GM12878 (cell line): ENCODE data around the gene SLC1A6. TPM values are rescaled to one million over a fixed set of nuclear protein-coding genes. Genes with fewer than 3 reads are reported as not detected.

ENCODE experiments used
- ATAC-seq: fragments of 200-7000 bp; cut with Tn5 transposase; 3 replicates; pipeline ENCODE4 v1.9.1; 2020; ENCODE audit warnings: mild to moderate bottlenecking, moderate library complexity
- BruUV-seq: library from RNA; stranded (reverse); fragments of 400-500 nt; replicated peaks from 2 replicates; lab custom pipeline; 2021; lab: Mats Ljungman, UMichigan
- CTCF ChIA-PET: fragments of 300-600 bp; sonication (Branson Sonifier 250); formaldehyde crosslinking; extraction: SDS; loops from one replicate; lab custom pipeline; 2021; ENCODE audit warnings: inconsistent platforms; lab: Yijun Ruan, JAX
- POLR2A ChIA-PET: fragments of 350-600 bp; formaldehyde crosslinking; extraction: SDS; loops from one replicate; lab custom pipeline; 2021; ENCODE audit warnings: inconsistent platforms; lab: Charles Lee
- RAD21 ChIA-PET: fragments of 300-600 bp; sonication (Branson Sonifier 250); formaldehyde crosslinking; loops from one replicate; lab custom pipeline; 2023; ENCODE audit warnings: antibody characterized with exemption; ENCODE audit not compliant: unreplicated experiment; lab: Charles Lee
- SMC1A ChIA-PET: fragments of 300-600 bp; sonication (Branson Sonifier 250); formaldehyde crosslinking; loops from one replicate; lab custom pipeline; 2023; ENCODE audit not compliant: unreplicated experiment, uncharacterized antibody; lab: Charles Lee
- DNase-seq: peaks from one replicate; pipeline ENCODE4 v3.0.0-alpha.2; 2011; ENCODE audit warnings: low read depth, low spot score
- FAIRE-seq: peaks from 3 replicates; lab custom pipeline; 2011; peaks lifted over from hg19 to GRCh38; lab: Jason Lieb, UNC
- H2AFZ ChIP-seq: 2 replicates; pipeline ENCODE4 v1.6.0; 2011; ENCODE audit warnings: low read depth, low read length, control low read depth; ENCODE audit not compliant: control insufficient read depth
- H3K27ac ChIP-seq: 2 replicates; pipeline ENCODE4 v1.5.1; 2011; ENCODE audit warnings: control low read depth; ENCODE audit not compliant: control insufficient read depth, insufficient read depth
- H3K27me3 ChIP-seq, 2 experiments: replicated peaks in 1 of 2; 2 replicates each; pipeline versions ENCODE4 v1.6.0 to v1.6.1; 2011; ENCODE audit warnings: low read length in 1 of 2; ENCODE audit not compliant: control insufficient read depth in 2 of 2, insufficient read depth in 2 of 2
- H3K36me3 ChIP-seq, 2 experiments: 2 replicates each; pipeline ENCODE4 v1.5.1; 2011; ENCODE audit warnings: low read length in 1 of 2; ENCODE audit not compliant: control insufficient read depth in 2 of 2, insufficient read depth in 2 of 2
- H3K4me1 ChIP-seq: 2 replicates; pipeline ENCODE4 v1.6.1; 2011; ENCODE audit warnings: mild to moderate bottlenecking, low read length, moderate library complexity, mixed read lengths; ENCODE audit not compliant: control insufficient read depth, insufficient read depth
- H3K4me2 ChIP-seq: 2 replicates; pipeline ENCODE4 v1.6.0; 2011; ENCODE audit warnings: control low read depth; ENCODE audit not compliant: control insufficient read depth, insufficient read depth
- H3K4me3 ChIP-seq: fragments of 200-600 bp; sonication (generic); 2 replicates; pipeline ENCODE4 v1.5.1; 2016
- H3K79me2 ChIP-seq: 2 replicates; pipeline ENCODE4 v1.6.0; 2011; ENCODE audit warnings: low read length; ENCODE audit not compliant: control insufficient read depth, insufficient read depth
- H3K9ac ChIP-seq: 2 replicates; pipeline ENCODE4 v1.8.0; 2011; ENCODE audit warnings: low read length, control low read depth, mixed read lengths; ENCODE audit not compliant: control insufficient read depth, insufficient read depth
- H3K9me3 ChIP-seq: replicated peaks from 3 replicates; pipeline ENCODE4 v1.5.1; 2011; ENCODE audit warnings: mild to moderate bottlenecking, low read length; ENCODE audit not compliant: control insufficient read depth, insufficient read depth
- H4K20me1 ChIP-seq: 2 replicates; pipeline ENCODE4 v1.6.0; 2011; ENCODE audit not compliant: control insufficient read depth, insufficient read depth
- NR2C1 ChIP-seq: fragments of 450-650 bp; IDR thresholded peaks from 2 replicates; pipeline ENCODE4 v1.6.1; 2017; ENCODE audit warnings: antibody characterized with exemption, mild to moderate bottlenecking, moderate library complexity
- POU2F2 ChIP-seq: IDR thresholded peaks from 3 replicates; pipeline ENCODE4 v1.6.1; 2011; ENCODE audit warnings: low read depth, mild to moderate bottlenecking, low read length, borderline replicate concordance
- RELA ChIP-seq: fragments of 450-650 bp; IDR thresholded peaks from 2 replicates; pipeline ENCODE4 v1.8.0; 2014; ENCODE audit warnings: borderline replicate concordance; ENCODE audit not compliant: partially characterized antibody
- TBL1XR1 ChIP-seq: IDR thresholded peaks from 2 replicates; pipeline ENCODE4 v1.6.1; 2012; ENCODE audit warnings: low read depth, low read length, improper control_type of control experiment
- WGBS: methylation state at CpG from one replicate; pipeline ENCODE4 v1.1.6; 2016; ENCODE audit warnings: low lambda C conversion rate; ENCODE audit not compliant: insufficient replicate concordance, insufficient coverage; ENCODE audit errors: missing lambda C conversion rate; 5-methylcytosine and 5-hydroxymethylcytosine counted together
- in situ Hi-C: fragments of 300-500 bp; cut with MboI; formaldehyde crosslinking; loops from 9 replicates; pipeline ENCODE4 v1.14.3; 2018; ENCODE audit warnings: mixed read lengths
- intact Hi-C: fragments of 100-400 bp; cut with micrococcal nuclease; formaldehyde crosslinking; loops from one replicate; pipeline ENCODE4 v1.14.2; 2022; ENCODE audit not compliant: unreplicated experiment
- polyA plus RNA-seq, 11 experiments: library from polyadenylated mRNA; depleted of rRNA in 4 of 11; unstranded in 6 of 11; stranded (reverse) in 5 of 11; fragments of >200 nt; fragmentation: Nextera tagmentation in 4 of 11; fragmentation: Illumina TruSeq in 1 of 11; extraction: Ambion mirVana in 4 of 11; extraction: Trizol in 1 of 11; gene quantifications; 1 replicate in 1 of 11; 2 replicates in 10 of 11; pipeline versions ENCODE4 v1.2.1 to v1.2.3, GENCODE V29; 2011 to 2016; ENCODE audit warnings: inconsistent platforms in 2 of 11, missing spikeins in 2 of 11, low read depth in 1 of 11
- total RNA-seq, 4 experiments: library from RNA; depleted of rRNA in 3 of 4; stranded (reverse); fragments of >200 nt in 3 of 4; fragmentation: Illumina TruSeq in 1 of 4; extraction: Trizol in 1 of 4; gene quantifications; 2 replicates each; pipeline versions ENCODE4 v1.2.1 to v1.2.3, GENCODE V29; 2013 to 2021
- TF ChIP-seq, protein P1 (sequence below): fragments of 450-650 bp; formaldehyde crosslinking; IDR thresholded peaks from 2 replicates; pipeline ENCODE4 v1.4.0; 2022; ENCODE audit warnings: mild to moderate bottlenecking, moderate library complexity

Gene SLC1A6
- total and polyA plus RNA-seq, 10 of the 15 experiments (the other 5 are each of a cell fraction or from before 2014, with no cell fraction given): 0.06 TPM; not detected in 9

DNA sequence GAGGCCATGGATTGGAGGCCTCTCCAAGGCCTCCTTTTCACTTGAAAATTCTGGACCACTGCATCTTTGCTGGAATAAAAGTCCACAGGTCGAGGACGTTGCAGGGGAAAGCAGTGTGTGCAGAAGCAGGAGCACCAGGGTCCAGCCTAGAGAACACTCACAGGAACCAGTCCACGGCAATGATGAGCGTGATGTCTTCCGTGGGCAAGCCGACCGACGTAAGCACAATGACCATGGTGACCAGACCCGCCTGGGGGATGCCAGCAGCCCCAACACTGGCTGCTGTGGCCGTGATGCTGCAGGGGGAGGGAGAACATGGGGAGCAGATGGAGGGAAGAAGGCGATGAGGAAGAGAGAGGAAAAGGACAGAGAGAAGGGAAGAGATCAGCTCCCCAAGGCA, 26.9 kb downstream of the SLC1A6 start:
- Histone ChIP-seq H3K79me2 (no peaks in the 10 kb centered on the region), H3K9ac (no peak overlapping the region), H2AFZ (no peak overlapping the region), H3K36me3 (no peaks in the 10 kb centered on the region), H3K4me2 (no peak overlapping the region), H3K9me3 (no peaks in the 10 kb centered on the region), H3K4me1 (no peaks in the 10 kb centered on the region), H3K4me3 (no peak overlapping the region), H3K27me3 (no peaks in the 10 kb centered on the region), H4K20me1 (no peaks in the 10 kb centered on the region), H3K27ac (no peak overlapping the region)
- ATAC-seq (no peak), DNase-seq (no peak), FAIRE-seq (no peak)
- TF ChIP-seq TBL1XR1 (no peak), RELA (no peak), NR2C1 (no peak)
- ChIA-PET CTCF (interaction anchor here (0.6 kb wide), 1 partner anchor 749 kb away, joined by 3 read pairs; no protein-coding TSS in a partner anchor), SMC1A (no interaction called here), RAD21 (no interaction called here), POLR2A (no interaction called here)
- no TSS peak for BruUV-seq
- intact Hi-C loops (no loop called here), in situ Hi-C loops (no loop called here)
- 42% methylated on average over 11 of the region's 11 CpGs for WGBS

GRCh38 chr19:14950421-14950820, 29.2 kb downstream of the SLC1A6 start:
- Histone ChIP-seq H2AFZ (no peak overlapping the region), H3K79me2 (no peaks in the 10 kb centered on the region), H3K27ac (no peak overlapping the region), H3K36me3 (no peaks in the 10 kb centered on the region), H3K9ac (no peak overlapping the region), H3K4me3 (no peak overlapping the region), H3K9me3 (no peaks in the 10 kb centered on the region), H3K4me2 (no peak overlapping the region), H4K20me1 (no peaks in the 10 kb centered on the region), H3K4me1 (no peaks in the 10 kb centered on the region), H3K27me3 (no peaks in the 10 kb centered on the region)
- ChIA-PET SMC1A (interaction anchor here (0.6 kb wide), 1 partner anchor 298 kb away, joined by 3 read pairs; no protein-coding TSS in a partner anchor), POLR2A (no interaction called here), RAD21 (no interaction called here), CTCF (no interaction called here)
- ATAC-seq (no peak), FAIRE-seq (no peak), DNase-seq (no peak)
- WGBS: 43% methylated on average over 1 of the region's 1 CpG
- BruUV-seq: no TSS peak
- intact Hi-C loops: no loop called here
- TF ChIP-seq POU2F2: no peak
- TF ChIP-seq, protein P1, sequence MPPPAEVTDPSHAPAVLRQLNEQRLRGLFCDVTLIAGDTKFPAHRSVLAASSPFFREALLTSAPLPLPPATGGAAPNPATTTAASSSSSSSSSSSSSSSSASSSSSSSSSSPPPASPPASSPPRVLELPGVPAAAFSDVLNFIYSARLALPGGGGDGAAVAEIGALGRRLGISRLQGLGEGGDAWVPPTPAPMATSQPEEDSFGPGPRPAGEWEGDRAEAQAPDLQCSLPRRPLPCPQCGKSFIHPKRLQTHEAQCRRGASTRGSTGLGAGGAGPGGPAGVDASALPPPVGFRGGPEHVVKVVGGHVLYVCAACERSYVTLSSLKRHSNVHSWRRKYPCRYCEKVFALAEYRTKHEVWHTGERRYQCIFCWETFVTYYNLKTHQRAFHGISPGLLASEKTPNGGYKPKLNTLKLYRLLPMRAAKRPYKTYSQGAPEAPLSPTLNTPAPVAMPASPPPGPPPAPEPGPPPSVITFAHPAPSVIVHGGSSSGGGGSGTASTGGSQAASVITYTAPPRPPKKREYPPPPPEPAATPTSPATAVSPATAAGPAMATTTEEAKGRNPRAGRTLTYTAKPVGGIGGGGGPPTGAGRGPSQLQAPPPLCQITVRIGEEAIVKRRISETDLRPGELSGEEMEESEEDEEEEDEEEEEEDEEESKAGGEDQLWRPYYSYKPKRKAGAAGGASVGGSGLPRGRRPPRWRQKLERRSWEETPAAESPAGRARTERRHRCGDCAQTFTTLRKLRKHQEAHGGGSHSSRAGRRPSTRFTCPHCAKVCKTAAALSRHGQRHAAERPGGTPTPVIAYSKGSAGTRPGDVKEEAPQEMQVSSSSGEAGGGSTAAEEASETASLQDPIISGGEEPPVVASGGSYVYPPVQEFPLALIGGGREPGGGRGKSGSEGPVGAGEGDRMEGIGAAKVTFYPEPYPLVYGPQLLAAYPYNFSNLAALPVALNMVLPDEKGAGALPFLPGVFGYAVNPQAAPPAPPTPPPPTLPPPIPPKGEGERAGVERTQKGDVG (CRISPR knock-in tag): no peak
- in situ Hi-C loops: no loop called here
